Measurements from ENCODE around the gene RBBP8NL.

Gene RBBP8NL

DNA sequence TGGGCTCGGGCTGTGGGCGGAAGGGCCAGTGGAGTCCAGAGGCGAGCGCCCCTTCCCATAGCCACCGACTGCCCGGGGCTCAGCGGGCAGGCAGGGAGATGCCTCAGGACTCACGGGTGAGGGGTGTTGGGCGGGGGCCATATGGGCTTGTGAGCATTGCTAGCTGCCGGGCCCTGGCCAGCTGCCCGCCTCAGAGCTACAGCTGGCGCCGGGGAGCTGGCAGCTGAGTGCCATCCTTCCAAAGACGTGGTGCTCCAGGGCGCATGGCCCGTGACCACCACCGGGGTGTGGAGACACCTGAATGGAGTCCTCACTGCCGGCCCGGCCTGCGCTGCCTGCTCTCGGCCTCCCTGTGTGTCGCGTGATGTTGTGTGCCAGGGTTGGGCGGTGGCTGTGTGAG, 10.6 kb upstream of the RBBP8NL start:
- Histone ChIP-seq H3K9ac (ENCODE audit: low read length) (no peak overlapping the region), H3K4me2 (ENCODE audit: low read length) (no peak overlapping the region), H3K36me3 (ENCODE audit: control insufficient read depth in 1 of 2, insufficient read depth in 2 of 2, low read length in 2 of 2) (no peaks in the 10 kb centered on the region), H3K4ac (ENCODE audit: low read depth, low read length) (no peak overlapping the region), H4K12ac (ENCODE audit: low read depth, low read length) (no peak overlapping the region), H4K91ac (ENCODE audit: low read depth, low read length) (no peak overlapping the region), H3K4me1 (ENCODE audit: control insufficient read depth in 1 of 2, insufficient read depth in 2 of 2, low read length in 2 of 2) (no peaks in the 10 kb centered on the region), H4K8ac (ENCODE audit: low read depth, low read length) (no peak overlapping the region), H3K27me3 (ENCODE audit: insufficient read depth, low read length) (no peaks in the 10 kb centered on the region), H3K9me3 (ENCODE audit: insufficient read depth, low read depth, low read length) (no peaks in the 10 kb centered on the region), H3K79me1 (ENCODE audit: low read length) (no peaks in the 10 kb centered on the region), H2AK5ac (ENCODE audit: low read length) (no peak overlapping the region), H3K27ac (ENCODE audit: low read depth, low read length) (no peak overlapping the region), H2BK5ac (ENCODE audit: low read depth, low read length, poor library complexity) (no peak overlapping the region), H2BK120ac (ENCODE audit: insufficient read depth, low read length, poor library complexity) (no peak overlapping the region), H2BK12ac (ENCODE audit: low read length) (no peak overlapping the region), H3K18ac (ENCODE audit: low read length) (no peak overlapping the region), H3K23ac (ENCODE audit: low read length) (no peak overlapping the region), H3K14ac (ENCODE audit: low read length) (no peak overlapping the region), H2AFZ (ENCODE audit: insufficient read depth, low read length, poor library complexity) (no peak overlapping the region), H3K79me2 (ENCODE audit: control insufficient read depth, insufficient read depth, low read length, poor library complexity) (no peaks in the 10 kb centered on the region), H3K4me3 (ENCODE audit: low read depth, low read length) (no peak overlapping the region)
- WGBS (ENCODE audit: extremely low coverage, insufficient coverage, insufficient read length) = no CpG with 5 or more reads among the region's 24 CpGs
- no peak for DNase-seq

DNA sequence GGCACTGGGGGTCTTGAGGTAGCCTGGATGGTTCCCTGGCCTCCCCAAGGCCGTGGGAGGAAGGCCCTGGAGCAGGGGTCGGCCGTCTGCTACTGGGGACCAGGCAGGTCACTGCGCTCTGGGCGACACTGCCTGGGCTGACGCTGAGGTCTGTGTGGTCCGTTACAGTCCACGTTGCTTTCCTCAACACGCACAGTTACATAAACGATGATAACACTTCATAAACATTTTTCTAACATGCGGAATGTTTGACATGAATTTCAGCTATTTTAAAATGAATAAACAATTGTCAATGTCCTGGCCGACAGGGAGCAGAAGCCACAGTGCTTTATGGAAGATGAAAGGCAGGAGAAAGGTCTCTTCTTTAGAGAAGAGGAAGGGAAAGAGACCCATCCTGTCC, 10.2 kb upstream of the RBBP8NL start:
- no peak overlapping the region for H2BK120ac ChIP-seq (ENCODE audit: insufficient read depth, low read length, poor library complexity)
- no peak overlapping the region for H3K4ac ChIP-seq (ENCODE audit: low read depth, low read length)
- no peaks in the 10 kb centered on the region for H3K36me3 ChIP-seq (ENCODE audit: control insufficient read depth in 1 of 2, insufficient read depth in 2 of 2, low read length in 2 of 2)
- no peak overlapping the region for H4K8ac ChIP-seq (ENCODE audit: low read depth, low read length)
- no peak overlapping the region for H3K23ac ChIP-seq (ENCODE audit: low read length)
- no peak overlapping the region for H3K27ac ChIP-seq (ENCODE audit: low read depth, low read length)
- no peak overlapping the region for H2AFZ ChIP-seq (ENCODE audit: insufficient read depth, low read length, poor library complexity)
- H4K12ac ChIP-seq (ENCODE audit: low read depth, low read length) = no peak overlapping the region
- no peak overlapping the region for H3K14ac ChIP-seq (ENCODE audit: low read length)
- H3K79me1 ChIP-seq (ENCODE audit: low read length) = no peaks in the 10 kb centered on the region
- H2BK5ac ChIP-seq (ENCODE audit: low read depth, low read length, poor library complexity) = no peak overlapping the region
- no peak overlapping the region for H4K91ac ChIP-seq (ENCODE audit: low read depth, low read length)
- no peak overlapping the region for H3K9ac ChIP-seq (ENCODE audit: low read length)
- no peak overlapping the region for H3K4me3 ChIP-seq (ENCODE audit: low read depth, low read length)
- no peak overlapping the region for H2AK5ac ChIP-seq (ENCODE audit: low read length)
- no peaks in the 10 kb centered on the region for H3K4me1 ChIP-seq (ENCODE audit: control insufficient read depth in 1 of 2, insufficient read depth in 2 of 2, low read length in 2 of 2)
- no peak overlapping the region for H3K4me2 ChIP-seq (ENCODE audit: low read length)
- H2BK12ac ChIP-seq (ENCODE audit: low read length) = no peak overlapping the region
- no peaks in the 10 kb centered on the region for H3K79me2 ChIP-seq (ENCODE audit: control insufficient read depth, insufficient read depth, low read length, poor library complexity)
- peak in 1 of 2 donors; percentile 34 for DNase-seq
- no peaks in the 10 kb centered on the region for H3K27me3 ChIP-seq (ENCODE audit: insufficient read depth, low read length)
- no CpG with 5 or more reads among the region's 12 CpGs for WGBS (ENCODE audit: extremely low coverage, insufficient coverage, insufficient read length)
- no peaks in the 10 kb centered on the region for H3K9me3 ChIP-seq (ENCODE audit: insufficient read depth, low read depth, low read length)
- H3K18ac ChIP-seq (ENCODE audit: low read length) = no peak overlapping the region

- Histone ChIP-seq H3K79me1 (ENCODE audit: low read length) (no peaks in the 10 kb centered on the region), H3K9ac (ENCODE audit: low read length) (no peak overlapping the region)
Observed at GRCh38 chr20:62436692-62437091, 9.4 kb upstream of the RBBP8NL start.

GRCh38 chr20:62433658-62434497, 6.5 kb upstream of the RBBP8NL start:
- Histone ChIP-seq H3K18ac (ENCODE audit: low read length) (no peak overlapping the region), H4K91ac (ENCODE audit: low read depth, low read length) (no peak overlapping the region), H3K4me1 (ENCODE audit: control insufficient read depth in 1 of 2, insufficient read depth in 2 of 2, low read length in 2 of 2) (peaks cover 1 to 4% of the 10 kb centered on the region in 2 experiments), H3K9ac (ENCODE audit: low read length) (no peak overlapping the region), H2BK120ac (ENCODE audit: insufficient read depth, low read length, poor library complexity) (no peak overlapping the region), H3K23ac (ENCODE audit: low read length) (no peak overlapping the region), H3K27me3 (ENCODE audit: insufficient read depth, low read length) (no peaks in the 10 kb centered on the region), H3K14ac (ENCODE audit: low read length) (no peak overlapping the region), H4K12ac (ENCODE audit: low read depth, low read length) (no peak overlapping the region), H2AFZ (ENCODE audit: insufficient read depth, low read length, poor library complexity) (no peak overlapping the region), H3K27ac (ENCODE audit: low read depth, low read length) (no peak overlapping the region), H3K36me3 (ENCODE audit: control insufficient read depth in 1 of 2, insufficient read depth in 2 of 2, low read length in 2 of 2) (no peaks in the 10 kb centered on the region), H2AK5ac (ENCODE audit: low read length) (no peak overlapping the region), H2BK5ac (ENCODE audit: low read depth, low read length, poor library complexity) (no peak overlapping the region), H4K8ac (ENCODE audit: low read depth, low read length) (no peak overlapping the region), H3K4ac (ENCODE audit: low read depth, low read length) (no peak overlapping the region), H2BK12ac (ENCODE audit: low read length) (no peak overlapping the region), H3K4me3 (ENCODE audit: low read depth, low read length) (no peak overlapping the region), H3K9me3 (ENCODE audit: insufficient read depth, low read depth, low read length) (no peaks in the 10 kb centered on the region), H3K79me1 (ENCODE audit: low read length) (peaks cover 7% of the 10 kb centered on the region), H3K79me2 (ENCODE audit: control insufficient read depth, insufficient read depth, low read length, poor library complexity) (no peaks in the 10 kb centered on the region), H3K4me2 (ENCODE audit: low read length) (no peak overlapping the region)
- no peak for DNase-seq
- no CpG with 5 or more reads among the region's 32 CpGs for WGBS (ENCODE audit: extremely low coverage, insufficient coverage, insufficient read length)

More at GRCh38 chr20:62436692-62437091, 9.4 kb upstream of the RBBP8NL start:
- H3K79me2 ChIP-seq (ENCODE audit: control insufficient read depth, insufficient read depth, low read length, poor library complexity) = no peaks in the 10 kb centered on the region
- no peak overlapping the region for H3K4me3 ChIP-seq (ENCODE audit: low read depth, low read length)
- H2BK5ac ChIP-seq (ENCODE audit: low read depth, low read length, poor library complexity) = no peak overlapping the region
- H3K4ac ChIP-seq (ENCODE audit: low read depth, low read length) = no peak overlapping the region
- H3K27me3 ChIP-seq (ENCODE audit: insufficient read depth, low read length) = no peaks in the 10 kb centered on the region
- H2BK12ac ChIP-seq (ENCODE audit: low read length) = no peak overlapping the region
- no CpG with 5 or more reads among the region's 3 CpGs for WGBS (ENCODE audit: extremely low coverage, insufficient coverage, insufficient read length)
- no peak for DNase-seq
- H3K14ac ChIP-seq (ENCODE audit: low read length) = no peak overlapping the region
- H2AK5ac ChIP-seq (ENCODE audit: low read length) = no peak overlapping the region
- no peak overlapping the region for H4K8ac ChIP-seq (ENCODE audit: low read depth, low read length)
- no peak overlapping the region for H4K91ac ChIP-seq (ENCODE audit: low read depth, low read length)
- H4K12ac ChIP-seq (ENCODE audit: low read depth, low read length) = no peak overlapping the region
- no peak overlapping the region for H3K27ac ChIP-seq (ENCODE audit: low read depth, low read length)
- no peak overlapping the region for H3K18ac ChIP-seq (ENCODE audit: low read length)
- H3K4me2 ChIP-seq (ENCODE audit: low read length) = no peak overlapping the region
- no peaks in the 10 kb centered on the region for H3K4me1 ChIP-seq (ENCODE audit: control insufficient read depth in 1 of 2, insufficient read depth in 2 of 2, low read length in 2 of 2)
- H2AFZ ChIP-seq (ENCODE audit: insufficient read depth, low read length, poor library complexity) = no peak overlapping the region
- H2BK120ac ChIP-seq (ENCODE audit: insufficient read depth, low read length, poor library complexity) = no peak overlapping the region
- H3K9me3 ChIP-seq (ENCODE audit: insufficient read depth, low read depth, low read length) = no peaks in the 10 kb centered on the region
- H3K36me3 ChIP-seq (ENCODE audit: control insufficient read depth in 1 of 2, insufficient read depth in 2 of 2, low read length in 2 of 2) = no peaks in the 10 kb centered on the region
- H3K23ac ChIP-seq (ENCODE audit: low read length) = no peak overlapping the region
